Measurements from ENCODE around the gene TUBB4A.
"Not testable (repeated sequence)": the region's sequence is repeated elsewhere in the genome, so short reads cannot be mapped to it uniquely, and the experiment has no call there.

TUBB4A gene

GRCh38 chr19:6522712-6523111, 20.6 kb upstream of the TUBB4A start:
- no peak for DNase-seq

GRCh38 chr19:6521718-6522646, 19.9 kb upstream of the TUBB4A start:
- no peak for DNase-seq

GRCh38 chr19:6519289-6519688, 17.2 kb upstream of the TUBB4A start:
- DNase-seq, result no peak

- DNase-seq, result no peak
Observed at GRCh38 chr19:6518145-6518911, 16.2 kb upstream of the TUBB4A start.

- DNase-seq, result peak; percentile 88
Observed at GRCh38 chr19:6516659-6517291, 14.7 kb upstream of the TUBB4A start.

- peak; percentile 92 for DNase-seq
Observed at GRCh38 chr19:6516018-6516658, 14.0 kb upstream of the TUBB4A start.

- DNase-seq, result no peak
Observed at GRCh38 chr19:6514926-6515544, 12.9 kb upstream of the TUBB4A start.

- DNase-seq, result no peak
Observed at GRCh38 chr19:6514089-6514488, 12.0 kb upstream of the TUBB4A start.

- DNase-seq, result no peak
Observed at GRCh38 chr19:6510618-6511017, 8.5 kb upstream of the TUBB4A start.

- DNase-seq, result no peak
Observed at GRCh38 chr19:6509118-6509971, 7.2 kb upstream of the TUBB4A start.

GRCh38 chr19:6508028-6508771, 6.1 kb upstream of the TUBB4A start:
- not testable (repeated sequence) for DNase-seq

GRCh38 chr19:6503407-6504201, 1.5 kb upstream of the TUBB4A start:
- no peak for DNase-seq

GRCh38 chr19:6500837-6501739, 1.0 kb downstream of the TUBB4A start:
- DNase-seq, result no peak

- DNase-seq, result no peak
Observed at GRCh38 chr19:6499052-6499790, 2.9 kb downstream of the TUBB4A start.

- no peak for DNase-seq
Observed at GRCh38 chr19:6498294-6499036, 3.6 kb downstream of the TUBB4A start.

GRCh38 chr19:6495947-6496346, 6.2 kb downstream of the TUBB4A start:
- DNase-seq, result no peak

GRCh38 chr19:6494438-6495036, 7.6 kb downstream of the TUBB4A start:
- DNase-seq, result no peak

All from right hindlimb (tissue), 1 donor.